HG03095 (cell line): ENCODE measurements around the gene RNF145.
A peak's percentile ranks its signal among the peaks of the same experiment; 100 is the strongest.
"Not testable (repeated sequence)": the region's sequence is repeated elsewhere in the genome, so short reads cannot be mapped to it uniquely, and the experiment has no call there.

Experiments
- ATAC-seq: cut with Tn5 transposase; IDR thresholded peaks from one replicate; pipeline ENCODE4 v1.9.1; 2021; ENCODE audit warnings: moderate library complexity; ENCODE audit not compliant: unreplicated experiment

RNF145 gene

GRCh38 chr5:159161361-159162214 is 47.8 kb downstream of the RNF145 start:
- ATAC-seq, result no peak

GRCh38 chr5:159158553-159159091 is 50.7 kb downstream of the RNF145 start:
- not testable (repeated sequence) for ATAC-seq

GRCh38 chr5:159157552-159157951 is 51.8 kb downstream of the RNF145 start:
- ATAC-seq, result no peak

- peak; percentile 75 for ATAC-seq
Observed at GRCh38 chr5:159156426-159157238, 52.7 kb downstream of the RNF145 start.

DNA sequence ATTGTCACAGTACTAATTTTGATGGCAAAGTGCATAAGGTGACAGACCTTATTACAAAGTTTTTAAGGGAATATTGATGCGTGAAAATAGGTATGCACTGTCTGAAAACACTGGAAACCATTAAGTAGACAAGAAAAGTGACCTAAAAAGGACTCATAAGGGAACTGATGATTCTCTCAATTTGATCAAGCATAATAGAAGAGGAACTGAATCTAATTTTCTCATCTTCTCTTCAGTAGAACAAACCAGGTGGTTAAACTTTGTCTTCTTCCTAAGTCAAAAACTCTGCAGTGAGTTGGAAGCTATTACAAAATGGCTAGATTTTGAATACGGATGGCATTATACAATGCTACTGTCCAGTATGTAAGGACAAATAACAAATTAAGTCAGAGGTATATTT is 53.4 kb downstream of the RNF145 start:
- no peak for ATAC-seq

DNA sequence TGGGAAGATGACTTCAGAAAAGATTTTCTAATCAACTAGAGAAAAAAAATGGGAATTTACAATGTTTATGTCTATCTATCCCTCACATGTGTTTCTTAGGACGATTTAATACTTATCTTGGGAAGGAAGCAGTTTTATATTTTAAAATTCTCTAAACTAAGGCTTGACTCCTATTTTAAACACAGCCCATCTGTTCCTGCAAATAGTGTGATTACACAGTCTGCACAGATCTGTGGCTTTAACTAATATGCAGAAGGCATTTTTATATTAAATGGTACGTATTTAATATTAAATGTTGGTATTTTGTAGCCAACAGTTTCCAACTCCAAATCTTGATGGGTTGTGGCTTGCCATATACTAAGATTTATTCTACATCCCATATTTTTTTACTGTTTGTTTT is 56.5 kb downstream of the RNF145 start:
- no peak for ATAC-seq

DNA sequence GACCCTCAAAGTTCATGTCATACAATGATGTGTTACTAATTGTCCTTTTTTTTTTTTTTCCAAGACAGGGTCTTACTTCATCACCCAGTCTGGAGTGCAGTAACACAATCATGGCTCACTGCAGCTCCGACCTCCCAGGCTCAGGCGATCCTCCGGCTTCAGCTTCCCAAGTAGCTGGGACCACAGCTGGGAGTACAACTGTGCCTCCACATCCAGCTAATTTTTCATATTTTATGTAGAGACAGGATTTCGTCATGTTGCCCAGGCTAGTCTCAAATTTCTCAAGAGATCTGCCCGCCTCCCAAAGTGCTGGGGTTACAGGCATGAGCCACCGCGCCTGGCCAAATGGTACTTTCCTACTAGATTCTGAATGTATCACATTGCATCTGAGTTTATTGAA is 60.3 kb downstream of the RNF145 start:
- no peak for ATAC-seq

- ATAC-seq, result no peak
Observed at GRCh38 chr5:159147976-159148375, 61.4 kb downstream of the RNF145 start.

GRCh38 chr5:159146839-159147238 is 62.5 kb downstream of the RNF145 start:
- ATAC-seq, result no peak

DNA sequence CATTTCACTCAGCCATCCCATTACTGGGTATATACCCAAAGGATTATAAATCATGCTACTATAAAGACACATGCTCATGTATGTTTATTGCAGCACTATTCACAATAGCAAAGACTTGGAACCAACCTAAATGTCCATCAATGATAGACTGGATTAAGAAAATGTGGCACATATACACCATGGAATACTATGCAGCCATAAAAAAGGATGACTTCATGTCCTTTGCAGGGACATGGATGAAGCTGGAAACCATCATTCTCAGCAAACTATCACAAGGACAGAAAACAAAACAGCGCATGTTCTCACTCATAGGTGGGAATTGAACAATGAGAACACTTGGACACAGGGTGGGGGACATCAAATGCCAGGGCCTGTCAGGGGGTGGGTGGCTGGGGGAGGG is 64.2 kb downstream of the RNF145 start:
- not testable (repeated sequence) for ATAC-seq

DNA sequence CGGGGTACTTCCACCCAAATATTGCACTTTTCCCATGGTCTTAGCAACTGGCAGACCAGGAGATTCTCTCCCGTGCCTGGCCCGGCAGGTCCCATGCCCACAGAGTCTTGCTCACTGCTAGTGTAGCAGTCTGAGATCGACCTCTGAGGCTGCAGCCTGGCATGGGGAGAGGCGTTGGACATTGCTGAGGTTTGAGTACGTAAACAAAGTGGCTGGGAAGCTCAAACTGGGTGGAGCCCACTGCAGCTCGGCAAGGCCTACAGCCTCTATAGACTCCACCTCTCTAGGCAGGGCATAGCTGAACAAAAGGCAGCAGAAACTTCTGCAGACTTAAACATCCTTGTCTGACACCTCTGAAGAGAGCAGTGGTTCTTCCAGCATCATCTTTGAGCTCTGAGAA is 69.6 kb downstream of the RNF145 start:
- ATAC-seq, result no peak

- no peak for ATAC-seq
Observed at GRCh38 chr5:159135896-159136531, 73.3 kb downstream of the RNF145 start.

GRCh38 chr5:159133041-159133741 is 76.2 kb downstream of the RNF145 start:
- ATAC-seq, result no peak

DNA sequence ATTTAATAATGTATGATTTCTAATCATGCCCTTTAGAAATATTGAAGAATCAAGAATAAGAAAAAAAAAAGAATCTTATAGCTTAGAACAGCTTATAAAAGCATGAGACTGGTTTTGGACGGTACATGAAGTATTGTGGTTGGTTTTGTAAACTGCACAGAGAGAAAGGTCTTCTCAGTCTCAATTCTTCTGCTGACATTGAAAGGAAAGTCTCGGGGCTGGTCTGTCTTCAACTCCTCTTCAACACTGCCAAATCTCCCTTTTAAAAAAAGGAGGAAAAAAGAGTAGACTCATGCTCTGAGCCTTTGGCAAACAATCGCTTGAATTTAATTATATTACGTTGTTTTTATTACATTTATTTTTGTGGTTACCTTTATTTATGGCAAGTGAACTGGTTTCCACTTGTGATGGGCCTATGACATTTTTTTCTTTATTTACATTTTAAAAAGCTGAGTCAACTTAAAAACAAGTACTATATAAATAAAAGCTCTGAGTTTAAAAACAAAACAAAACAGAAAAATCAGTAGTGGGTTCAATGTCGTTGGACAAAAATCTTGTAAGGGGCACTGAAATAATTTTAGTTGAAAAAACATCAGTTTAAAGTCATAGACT is 76.8 kb downstream of the RNF145 start:
- ATAC-seq, result no peak

GRCh38 chr5:159131951-159132350 is 77.4 kb downstream of the RNF145 start:
- no peak for ATAC-seq

DNA sequence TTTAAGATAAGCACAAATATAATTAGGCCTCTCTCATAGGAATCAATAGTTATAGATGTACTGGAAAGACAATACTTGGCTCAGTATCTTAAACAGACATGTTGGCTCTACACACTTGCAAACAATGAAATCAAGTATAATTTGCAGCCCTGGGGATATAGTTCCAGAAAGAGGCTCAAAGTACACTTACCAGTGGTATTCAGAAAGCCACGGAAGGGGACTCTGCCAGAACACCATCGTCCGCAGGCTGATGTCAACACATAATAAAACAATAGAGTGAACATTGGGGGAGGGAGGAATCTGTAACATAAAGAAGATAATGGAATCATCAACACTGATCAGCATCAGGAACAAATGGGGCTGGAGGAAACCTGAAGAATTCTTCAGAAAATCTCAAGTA is 78.5 kb downstream of the RNF145 start:
- no peak for ATAC-seq

GRCh38 chr5:159128070-159128541 is 81.2 kb downstream of the RNF145 start:
- no peak for ATAC-seq

- ATAC-seq, result no peak
Observed at GRCh38 chr5:159123700-159124099, 85.7 kb downstream of the RNF145 start.

DNA sequence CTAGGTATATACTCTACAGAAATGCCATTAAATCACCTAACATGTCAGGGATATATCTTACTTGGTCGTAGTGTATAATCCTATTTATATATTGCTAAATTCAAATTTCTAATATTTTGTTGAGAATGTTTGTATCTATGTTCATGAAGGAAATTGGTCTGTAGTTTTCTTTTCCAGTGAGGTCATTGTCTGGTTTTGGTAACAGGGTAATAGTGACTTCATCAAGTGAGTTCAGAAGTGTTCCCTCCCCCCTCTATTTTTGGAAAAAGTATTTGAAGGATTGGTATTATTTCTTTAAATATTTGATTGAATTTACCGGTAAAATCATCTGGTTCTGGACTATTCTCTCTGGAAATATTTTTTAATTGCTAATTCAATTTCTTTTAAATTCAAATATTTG is 86.2 kb downstream of the RNF145 start:
- no peak for ATAC-seq

- no peak for ATAC-seq
Observed at GRCh38 chr5:159121061-159121460, 88.3 kb downstream of the RNF145 start.
